ENCODE data around the gene LHX4. TPM values are rescaled to one million over a fixed set of nuclear protein-coding genes. Genes with fewer than 3 reads are reported as not detected.

The LHX4 gene
- total and polyA plus RNA-seq, 7 donors, result 0.44 to 0.92 (median 0.60) TPM; not detected in 4

GRCh38 chr1:180327089-180327488, 97.0 kb downstream of the LHX4 start:
- DNase-seq, result no peak
- Histone ChIP-seq H3K4me3 (no peak overlapping the region), H3K9me3 (no peaks in the 10 kb centered on the region), H3K36me3 (no peaks in the 10 kb centered on the region), H3K27ac (no peak overlapping the region), H3K4me1 (no peaks in the 10 kb centered on the region), H3K27me3 (no peaks in the 10 kb centered on the region)
- intact Hi-C loops (cut with DNase I), result no loop called here
- 97 to 99% methylated on average over 6 of the region's 6 CpGs for WGBS, 2 donors
- TF ChIP-seq POLR2AphosphoS5 (IDR thresholded peaks at IDR 0.05) (no peak), EP300 (IDR thresholded peaks at IDR 0.05) (no peak), POLR2A (IDR thresholded peaks at IDR 0.05) (no peak)
- TF ChIP-seq, protein P1, sequence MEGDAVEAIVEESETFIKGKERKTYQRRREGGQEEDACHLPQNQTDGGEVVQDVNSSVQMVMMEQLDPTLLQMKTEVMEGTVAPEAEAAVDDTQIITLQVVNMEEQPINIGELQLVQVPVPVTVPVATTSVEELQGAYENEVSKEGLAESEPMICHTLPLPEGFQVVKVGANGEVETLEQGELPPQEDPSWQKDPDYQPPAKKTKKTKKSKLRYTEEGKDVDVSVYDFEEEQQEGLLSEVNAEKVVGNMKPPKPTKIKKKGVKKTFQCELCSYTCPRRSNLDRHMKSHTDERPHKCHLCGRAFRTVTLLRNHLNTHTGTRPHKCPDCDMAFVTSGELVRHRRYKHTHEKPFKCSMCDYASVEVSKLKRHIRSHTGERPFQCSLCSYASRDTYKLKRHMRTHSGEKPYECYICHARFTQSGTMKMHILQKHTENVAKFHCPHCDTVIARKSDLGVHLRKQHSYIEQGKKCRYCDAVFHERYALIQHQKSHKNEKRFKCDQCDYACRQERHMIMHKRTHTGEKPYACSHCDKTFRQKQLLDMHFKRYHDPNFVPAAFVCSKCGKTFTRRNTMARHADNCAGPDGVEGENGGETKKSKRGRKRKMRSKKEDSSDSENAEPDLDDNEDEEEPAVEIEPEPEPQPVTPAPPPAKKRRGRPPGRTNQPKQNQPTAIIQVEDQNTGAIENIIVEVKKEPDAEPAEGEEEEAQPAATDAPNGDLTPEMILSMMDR (IDR thresholded peaks at IDR 0.05), result no peak

Other genes with a start within 250 kb of the LHX4 start
- 100 to 1,000 TPM in 1 of 4 donors, 10 to 100 TPM in 3; 64.5 to 102 (median 78.9) TPM for gene QSOX1, start 75.4 kb upstream of the LHX4 start, total RNA-seq
- gene QSOX1, start 75.4 kb upstream of the LHX4 start, polyA plus RNA-seq, result 100 to 1,000 TPM in 1 of 3 donors, 10 to 100 TPM in 2; 26.4 to 175 (median 27.7) TPM